ENCODE data around the gene LSM3.

LSM3 gene

GRCh38 chr3:14246414-14246813 lies 67.8 kb downstream of the LSM3 start:
- Mint-ChIP-seq H3K9me3 (no peaks in the 10 kb centered on the region), H3K36me3 (ENCODE audit: low read depth) (no peaks in the 10 kb centered on the region), H3K4me3 (no peak overlapping the region), H3K27ac (no peak overlapping the region), H3K27me3 (ENCODE audit: low read depth) (no peaks in the 10 kb centered on the region), H3K4me1 (ENCODE audit: low read depth) (no peaks in the 10 kb centered on the region)
- no peak for DNase-seq (ENCODE audit: low spot score)

- Mint-ChIP-seq H3K4me3 (no peak overlapping the region), H3K4me1 (ENCODE audit: low read depth) (no peaks in the 10 kb centered on the region), H3K27ac (no peak overlapping the region), H3K9me3 (no peaks in the 10 kb centered on the region), H3K36me3 (ENCODE audit: low read depth) (no peaks in the 10 kb centered on the region), H3K27me3 (ENCODE audit: low read depth) (no peaks in the 10 kb centered on the region)
- no peak for DNase-seq (ENCODE audit: low spot score)
Measured at GRCh38 chr3:14248477-14248848, 69.8 kb downstream of the LSM3 start.

GRCh38 chr3:14248849-14249523 lies 70.4 kb downstream of the LSM3 start:
- H3K27ac Mint-ChIP-seq = no peak overlapping the region
- no peak for DNase-seq (ENCODE audit: low spot score)
- H3K4me1 Mint-ChIP-seq (ENCODE audit: low read depth) = no peaks in the 10 kb centered on the region
- no peak overlapping the region for H3K4me3 Mint-ChIP-seq
- no peaks in the 10 kb centered on the region for H3K36me3 Mint-ChIP-seq (ENCODE audit: low read depth)
- no peaks in the 10 kb centered on the region for H3K27me3 Mint-ChIP-seq (ENCODE audit: low read depth)
- H3K9me3 Mint-ChIP-seq = no peaks in the 10 kb centered on the region
